ENCODE results near the gene BAK1. TPM values are rescaled to one million over a fixed set of nuclear protein-coding genes. Genes with fewer than 3 reads are reported as not detected.

Gene BAK1
- total RNA-seq, 6 experiments from 2014 or later = 4.4 to 11.4 (median 6.5) TPM

GRCh38 chr6:33606642-33607041 lies 26.6 kb upstream of the BAK1 start:
- Histone ChIP-seq H3K36me3 (no peaks in the 10 kb centered on the region), H3K27ac (no peak overlapping the region), H3K4me1 (no peaks in the 10 kb centered on the region), H3K9me3 (no peaks in the 10 kb centered on the region), H3K4me3 (no peak overlapping the region), H3K27me3 (no peaks in the 10 kb centered on the region)
- WGBS (ENCODE audit: insufficient coverage, low coverage, low lambda C conversion rate, missing lambda C conversion rate) = 100% methylated on average over 1 of the region's 2 CpGs
- intact Hi-C loops (cut with DNase I) = no loop called here
- no peak for TF ChIP-seq CTCF (IDR thresholded peaks at IDR 0.05)
- TF ChIP-seq POLR2A (IDR thresholded peaks at IDR 0.05) = no peak
- no peak for DNase-seq
- no peak for ATAC-seq

- Histone ChIP-seq H3K4me1 (no peaks in the 10 kb centered on the region), H3K36me3 (no peaks in the 10 kb centered on the region), H3K9me3 (no peaks in the 10 kb centered on the region), H3K4me3 (no peak overlapping the region), H3K27me3 (no peaks in the 10 kb centered on the region), H3K27ac (no peak overlapping the region)
- intact Hi-C loops (cut with DNase I) = loop anchor here in 1 of 2 donors (5.0 kb wide), 1 partner anchor 82 kb away; no protein-coding TSS in a partner anchor
- 78% methylated on average over 4 of the region's 4 CpGs for WGBS (ENCODE audit: insufficient coverage, low coverage, low lambda C conversion rate, missing lambda C conversion rate)
- DNase-seq (no peak), ATAC-seq (no peak)
- TF ChIP-seq POLR2A (IDR thresholded peaks at IDR 0.05) (no peak), CTCF (IDR thresholded peaks at IDR 0.05) (no peak)
These were observed 25.1 kb upstream of the BAK1 start for GRCh38 chr6:33604941-33605854.

GRCh38 chr6:33602180-33602579 lies 22.1 kb upstream of the BAK1 start:
- Histone ChIP-seq H3K4me3 (no peak overlapping the region), H3K36me3 (no peaks in the 10 kb centered on the region), H3K27ac (no peak overlapping the region), H3K4me1 (no peaks in the 10 kb centered on the region), H3K27me3 (no peaks in the 10 kb centered on the region), H3K9me3 (no peaks in the 10 kb centered on the region)
- no peak for DNase-seq
- WGBS (ENCODE audit: insufficient coverage, low coverage, low lambda C conversion rate, missing lambda C conversion rate) = 23% methylated on average over 2 of the region's 2 CpGs
- intact Hi-C loops (cut with DNase I) = loop anchor here in 1 of 2 donors (5.0 kb wide), 1 partner anchor 85 kb away; no protein-coding TSS in a partner anchor
- ATAC-seq = no peak
- no peak for TF ChIP-seq CTCF (IDR thresholded peaks at IDR 0.05)
- no peak for TF ChIP-seq POLR2A (IDR thresholded peaks at IDR 0.05)

- no peak for ATAC-seq
- Histone ChIP-seq H3K36me3 (no peaks in the 10 kb centered on the region), H3K27ac (no peak overlapping the region), H3K4me1 (no peaks in the 10 kb centered on the region), H3K9me3 (no peaks in the 10 kb centered on the region), H3K27me3 (no peaks in the 10 kb centered on the region), H3K4me3 (no peak overlapping the region)
- intact Hi-C loops (cut with DNase I) = loop anchor here in 1 of 2 donors (5.0 kb wide), 1 partner anchor 87 kb away; no protein-coding TSS in a partner anchor
- DNase-seq = no peak
- WGBS (ENCODE audit: insufficient coverage, low coverage, low lambda C conversion rate, missing lambda C conversion rate) = 67% methylated on average over 3 of the region's 6 CpGs
- TF ChIP-seq CTCF (IDR thresholded peaks at IDR 0.05) = no peak
- TF ChIP-seq POLR2A (IDR thresholded peaks at IDR 0.05) = no peak
These were observed 20.7 kb upstream of the BAK1 start for GRCh38 chr6:33600761-33601160.
